SK-N-MC (cell line): ENCODE results near the gene CTSG.

ENCODE experiments used
- EZH2 ChIP-seq: fragments of 200-600 bp; sonication (generic); IDR thresholded peaks from one replicate; pipeline ENCODE4 v1.6.1; 2017; ENCODE audit warnings: antibody characterized with exemption
- FOXP2 ChIP-seq: optimal IDR thresholded peaks from 2 replicates; pipeline ENCODE3; 2011; ENCODE audit warnings: mild to moderate bottlenecking, moderate library complexity; ENCODE audit not compliant: insufficient read depth; ENCODE audit errors: extremely low read length, control extremely low read depth
- POLR2AphosphoS5 ChIP-seq: IDR thresholded peaks from 2 replicates; pipeline ENCODE4 v1.6.1; 2012; ENCODE audit warnings: mild to moderate bottlenecking, low read depth, low read length, borderline replicate concordance

- TF ChIP-seq EZH2 (no peak), POLR2AphosphoS5 (no peak), FOXP2 (no peak)
Measured at GRCh38 chr14:24597403-24597802, 21.4 kb upstream of the CTSG start.
